ENCODE data around the gene NID2.

GRCh38 chr14:52018970-52019369 is 49.9 kb downstream of the NID2 start:
- no peak for TF ChIP-seq CTCF (IDR thresholded peaks at IDR 0.05; ENCODE audit: low read depth, low read length)
- no peak for TF ChIP-seq EZH2phosphoT487 (IDR thresholded peaks at IDR 0.05; ENCODE audit: low read depth)
